Mammary epithelial cell (primary cell): ENCODE measurements around the gene KRTAP5-10.
"Not testable (repeated sequence)": the region's sequence is repeated elsewhere in the genome, so short reads cannot be mapped to it uniquely, and the experiment has no call there.

ENCODE experiments used
- EZH2 ChIP-seq: IDR thresholded peaks from 2 replicates; pipeline ENCODE4 v1.6.1; 2012; ENCODE audit warnings: low read length, inconsistent platforms, borderline replicate concordance
- TF ChIP-seq, protein P1 (sequence below), 2 donors: IDR thresholded peaks in 1 of 2; conservative IDR thresholded peaks in 1 of 2; 2 replicates each; pipeline ENCODE4 v1.5.1; 2011 to 2012; ENCODE audit warnings: inconsistent platforms in 2 of 2, low read length in 2 of 2, mild to moderate bottlenecking in 2 of 2, control low read depth in 1 of 2, low read depth in 1 of 2; ENCODE audit not compliant: insufficient read depth in 1 of 2; ENCODE audit errors: extremely low read depth in 1 of 2

DNA sequence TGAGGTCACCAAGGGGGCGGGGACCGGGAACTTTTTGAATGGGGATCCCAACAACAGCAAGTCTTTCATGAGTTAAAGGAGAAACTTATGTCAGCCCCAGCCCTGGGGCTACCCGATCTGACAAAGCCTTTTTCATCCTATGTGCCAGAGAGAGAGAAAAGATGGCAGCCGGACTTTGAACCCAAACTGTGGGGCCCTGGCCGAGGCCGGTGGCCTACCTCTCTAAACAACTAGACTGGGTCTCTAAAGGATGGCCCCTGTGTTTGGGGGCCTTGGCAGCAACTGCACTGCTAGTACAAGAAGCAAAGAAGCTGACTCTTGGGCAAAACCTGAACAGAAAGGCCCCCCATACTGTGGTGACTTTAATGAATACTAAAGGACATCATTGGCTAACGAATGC is 48.6 kb downstream of the KRTAP5-10 start:
- TF ChIP-seq, protein P1, sequence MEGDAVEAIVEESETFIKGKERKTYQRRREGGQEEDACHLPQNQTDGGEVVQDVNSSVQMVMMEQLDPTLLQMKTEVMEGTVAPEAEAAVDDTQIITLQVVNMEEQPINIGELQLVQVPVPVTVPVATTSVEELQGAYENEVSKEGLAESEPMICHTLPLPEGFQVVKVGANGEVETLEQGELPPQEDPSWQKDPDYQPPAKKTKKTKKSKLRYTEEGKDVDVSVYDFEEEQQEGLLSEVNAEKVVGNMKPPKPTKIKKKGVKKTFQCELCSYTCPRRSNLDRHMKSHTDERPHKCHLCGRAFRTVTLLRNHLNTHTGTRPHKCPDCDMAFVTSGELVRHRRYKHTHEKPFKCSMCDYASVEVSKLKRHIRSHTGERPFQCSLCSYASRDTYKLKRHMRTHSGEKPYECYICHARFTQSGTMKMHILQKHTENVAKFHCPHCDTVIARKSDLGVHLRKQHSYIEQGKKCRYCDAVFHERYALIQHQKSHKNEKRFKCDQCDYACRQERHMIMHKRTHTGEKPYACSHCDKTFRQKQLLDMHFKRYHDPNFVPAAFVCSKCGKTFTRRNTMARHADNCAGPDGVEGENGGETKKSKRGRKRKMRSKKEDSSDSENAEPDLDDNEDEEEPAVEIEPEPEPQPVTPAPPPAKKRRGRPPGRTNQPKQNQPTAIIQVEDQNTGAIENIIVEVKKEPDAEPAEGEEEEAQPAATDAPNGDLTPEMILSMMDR (conservative IDR thresholded peaks at IDR 0.05 in 1 of 2, IDR thresholded peaks at IDR 0.05 in 1 of 2; ENCODE audit: extremely low read depth in 1 of 2, insufficient read depth in 1 of 2, low read depth in 1 of 2, low read length in 2 of 2): not testable (repeated sequence)
- not testable (repeated sequence) for TF ChIP-seq EZH2
